ENCODE measurements around the gene ADNP2.

Gene ADNP2

GRCh38 chr18:80077873-80078272, 31.2 kb upstream of the ADNP2 start:
- Histone ChIP-seq H3K27me3 (ENCODE audit: control insufficient read depth, insufficient read depth, low read length) (no peaks in the 10 kb centered on the region), H3K4me3 (ENCODE audit: low read length) (no peak overlapping the region), H3K4me1 (ENCODE audit: control insufficient read depth, insufficient read depth, low read length) (no peaks in the 10 kb centered on the region), H3K36me3 (ENCODE audit: control insufficient read depth, insufficient read depth, low read length) (no peaks in the 10 kb centered on the region), H3K9ac (ENCODE audit: low read length) (no peak overlapping the region), H3K9me3 (ENCODE audit: control insufficient read depth, low read length) (no peaks in the 10 kb centered on the region)

GRCh38 chr18:80086281-80086680, 22.8 kb upstream of the ADNP2 start:
- Histone ChIP-seq H3K4me1 (ENCODE audit: control insufficient read depth, insufficient read depth, low read length) (no peaks in the 10 kb centered on the region), H3K9me3 (ENCODE audit: control insufficient read depth, low read length) (peaks cover 4% of the 10 kb centered on the region), H3K36me3 (ENCODE audit: control insufficient read depth, insufficient read depth, low read length) (no peaks in the 10 kb centered on the region), H3K9ac (ENCODE audit: low read length) (no peak overlapping the region), H3K27me3 (ENCODE audit: control insufficient read depth, insufficient read depth, low read length) (no peaks in the 10 kb centered on the region), H3K4me3 (ENCODE audit: low read length) (no peak overlapping the region)

GRCh38 chr18:80088036-80088435, 21.0 kb upstream of the ADNP2 start:
- Histone ChIP-seq H3K4me3 (ENCODE audit: low read length) (no peak overlapping the region), H3K27me3 (ENCODE audit: control insufficient read depth, insufficient read depth, low read length) (no peaks in the 10 kb centered on the region), H3K36me3 (ENCODE audit: control insufficient read depth, insufficient read depth, low read length) (no peaks in the 10 kb centered on the region), H3K4me1 (ENCODE audit: control insufficient read depth, insufficient read depth, low read length) (no peaks in the 10 kb centered on the region), H3K9ac (ENCODE audit: low read length) (no peak overlapping the region), H3K9me3 (ENCODE audit: control insufficient read depth, low read length) (peaks cover 4% of the 10 kb centered on the region)

GRCh38 chr18:80088823-80089222, 20.2 kb upstream of the ADNP2 start:
- Histone ChIP-seq H3K36me3 (ENCODE audit: control insufficient read depth, insufficient read depth, low read length) (no peaks in the 10 kb centered on the region), H3K4me1 (ENCODE audit: control insufficient read depth, insufficient read depth, low read length) (no peaks in the 10 kb centered on the region), H3K27me3 (ENCODE audit: control insufficient read depth, insufficient read depth, low read length) (no peaks in the 10 kb centered on the region), H3K4me3 (ENCODE audit: low read length) (no peak overlapping the region), H3K9ac (ENCODE audit: low read length) (no peak overlapping the region), H3K9me3 (ENCODE audit: control insufficient read depth, low read length) (peaks cover 4% of the 10 kb centered on the region)

- H3K4me1 ChIP-seq (ENCODE audit: control insufficient read depth, insufficient read depth, low read length): no peaks in the 10 kb centered on the region
- no peaks in the 10 kb centered on the region for H3K36me3 ChIP-seq (ENCODE audit: control insufficient read depth, insufficient read depth, low read length)
- H3K4me3 ChIP-seq (ENCODE audit: low read length): no peak overlapping the region
- no peak overlapping the region for H3K9ac ChIP-seq (ENCODE audit: low read length)
- no peaks in the 10 kb centered on the region for H3K27me3 ChIP-seq (ENCODE audit: control insufficient read depth, insufficient read depth, low read length)
- no peaks in the 10 kb centered on the region for H3K9me3 ChIP-seq (ENCODE audit: control insufficient read depth, low read length)
These were observed 13.6 kb upstream of the ADNP2 start for GRCh38 chr18:80095414-80095813.

GRCh38 chr18:80096032-80096565, 13.0 kb upstream of the ADNP2 start:
- Histone ChIP-seq H3K4me1 (ENCODE audit: control insufficient read depth, insufficient read depth, low read length) (no peaks in the 10 kb centered on the region), H3K36me3 (ENCODE audit: control insufficient read depth, insufficient read depth, low read length) (no peaks in the 10 kb centered on the region), H3K27me3 (ENCODE audit: control insufficient read depth, insufficient read depth, low read length) (no peaks in the 10 kb centered on the region), H3K9ac (ENCODE audit: low read length) (no peak overlapping the region), H3K4me3 (ENCODE audit: low read length) (no peak overlapping the region), H3K9me3 (ENCODE audit: control insufficient read depth, low read length) (no peaks in the 10 kb centered on the region)

- H3K9ac ChIP-seq (ENCODE audit: low read length): no peak overlapping the region
- H3K36me3 ChIP-seq (ENCODE audit: control insufficient read depth, insufficient read depth, low read length): no peaks in the 10 kb centered on the region
- no peaks in the 10 kb centered on the region for H3K27me3 ChIP-seq (ENCODE audit: control insufficient read depth, insufficient read depth, low read length)
- no peaks in the 10 kb centered on the region for H3K4me1 ChIP-seq (ENCODE audit: control insufficient read depth, insufficient read depth, low read length)
- no peaks in the 10 kb centered on the region for H3K9me3 ChIP-seq (ENCODE audit: control insufficient read depth, low read length)
- H3K4me3 ChIP-seq (ENCODE audit: low read length): no peak overlapping the region
These were observed 11.9 kb upstream of the ADNP2 start for GRCh38 chr18:80097201-80097600.

- no peaks in the 10 kb centered on the region for H3K27me3 ChIP-seq (ENCODE audit: control insufficient read depth, insufficient read depth, low read length)
- no peak overlapping the region for H3K4me3 ChIP-seq (ENCODE audit: low read length)
- no peaks in the 10 kb centered on the region for H3K9me3 ChIP-seq (ENCODE audit: control insufficient read depth, low read length)
- H3K36me3 ChIP-seq (ENCODE audit: control insufficient read depth, insufficient read depth, low read length): no peaks in the 10 kb centered on the region
- H3K4me1 ChIP-seq (ENCODE audit: control insufficient read depth, insufficient read depth, low read length): no peaks in the 10 kb centered on the region
- H3K9ac ChIP-seq (ENCODE audit: low read length): no peak overlapping the region
These were observed 5.8 kb upstream of the ADNP2 start for GRCh38 chr18:80103231-80103630.

- Histone ChIP-seq H3K27me3 (ENCODE audit: control insufficient read depth, insufficient read depth, low read length) (no peaks in the 10 kb centered on the region), H3K4me1 (ENCODE audit: control insufficient read depth, insufficient read depth, low read length) (no peaks in the 10 kb centered on the region), H3K36me3 (ENCODE audit: control insufficient read depth, insufficient read depth, low read length) (no peaks in the 10 kb centered on the region), H3K9ac (ENCODE audit: low read length) (no peak overlapping the region), H3K9me3 (ENCODE audit: control insufficient read depth, low read length) (no peaks in the 10 kb centered on the region), H3K4me3 (ENCODE audit: low read length) (no peak overlapping the region)
These were observed 4.7 kb upstream of the ADNP2 start for GRCh38 chr18:80104364-80104779.

GRCh38 chr18:80105369-80106167, 3.5 kb upstream of the ADNP2 start:
- H3K27me3 ChIP-seq (ENCODE audit: control insufficient read depth, insufficient read depth, low read length): no peaks in the 10 kb centered on the region
- H3K4me3 ChIP-seq (ENCODE audit: low read length): no peak overlapping the region

GRCh38 chr18:80106482-80107051, 2.5 kb upstream of the ADNP2 start:
- no peak overlapping the region for H3K9ac ChIP-seq (ENCODE audit: low read length)
- H3K27me3 ChIP-seq (ENCODE audit: control insufficient read depth, insufficient read depth, low read length): no peaks in the 10 kb centered on the region
- no peaks in the 10 kb centered on the region for H3K36me3 ChIP-seq (ENCODE audit: control insufficient read depth, insufficient read depth, low read length)
- H3K9me3 ChIP-seq (ENCODE audit: control insufficient read depth, low read length): no peaks in the 10 kb centered on the region
- H3K4me1 ChIP-seq (ENCODE audit: control insufficient read depth, insufficient read depth, low read length): peaks cover 4% of the 10 kb centered on the region
- H3K4me3 ChIP-seq (ENCODE audit: low read length): no peak overlapping the region

More at GRCh38 chr18:80105369-80106167, 3.5 kb upstream of the ADNP2 start:
- Histone ChIP-seq H3K9me3 (ENCODE audit: control insufficient read depth, low read length) (no peaks in the 10 kb centered on the region), H3K36me3 (ENCODE audit: control insufficient read depth, insufficient read depth, low read length) (no peaks in the 10 kb centered on the region), H3K4me1 (ENCODE audit: control insufficient read depth, insufficient read depth, low read length) (peaks cover 4% of the 10 kb centered on the region), H3K9ac (ENCODE audit: low read length) (no peak overlapping the region)

GRCh38 chr18:80107426-80107825, 1.6 kb upstream of the ADNP2 start:
- Histone ChIP-seq H3K4me1 (ENCODE audit: control insufficient read depth, insufficient read depth, low read length) (peaks cover 4% of the 10 kb centered on the region), H3K9me3 (ENCODE audit: control insufficient read depth, low read length) (no peaks in the 10 kb centered on the region), H3K9ac (ENCODE audit: low read length) (no peak overlapping the region), H3K27me3 (ENCODE audit: control insufficient read depth, insufficient read depth, low read length) (no peaks in the 10 kb centered on the region), H3K4me3 (ENCODE audit: low read length) (no peak overlapping the region), H3K36me3 (ENCODE audit: control insufficient read depth, insufficient read depth, low read length) (no peaks in the 10 kb centered on the region)
